Keratinocyte (primary cell): ENCODE measurements around the gene ENO2.
A peak's percentile ranks its signal among the peaks of the same experiment; 100 is the strongest.

ENCODE experiments used
- EZH2 ChIP-seq: IDR thresholded peaks from one replicate; pipeline ENCODE4 v1.6.1; 2012; ENCODE audit warnings: inconsistent platforms, mild to moderate bottlenecking, low read length, moderate library complexity
- TF ChIP-seq, protein P1 (sequence below), 3 experiments: IDR thresholded peaks in 1 of 3; conservative IDR thresholded peaks in 1 of 3; optimal IDR thresholded peaks in 1 of 3; 2 replicates in 2 of 3; 3 replicates in 1 of 3; pipeline versions ENCODE3 to v1.5.1; 2011; ENCODE audit warnings: low read length in 3 of 3, mild to moderate bottlenecking in 3 of 3, moderate library complexity in 2 of 3, control low read depth in 1 of 3, inconsistent platforms in 1 of 3; ENCODE audit not compliant: insufficient read depth in 2 of 3; ENCODE audit errors: extremely low read depth in 1 of 3

GRCh38 chr12:6961695-6962284 is 47.4 kb downstream of the ENO2 start:
- TF ChIP-seq, protein P1, sequence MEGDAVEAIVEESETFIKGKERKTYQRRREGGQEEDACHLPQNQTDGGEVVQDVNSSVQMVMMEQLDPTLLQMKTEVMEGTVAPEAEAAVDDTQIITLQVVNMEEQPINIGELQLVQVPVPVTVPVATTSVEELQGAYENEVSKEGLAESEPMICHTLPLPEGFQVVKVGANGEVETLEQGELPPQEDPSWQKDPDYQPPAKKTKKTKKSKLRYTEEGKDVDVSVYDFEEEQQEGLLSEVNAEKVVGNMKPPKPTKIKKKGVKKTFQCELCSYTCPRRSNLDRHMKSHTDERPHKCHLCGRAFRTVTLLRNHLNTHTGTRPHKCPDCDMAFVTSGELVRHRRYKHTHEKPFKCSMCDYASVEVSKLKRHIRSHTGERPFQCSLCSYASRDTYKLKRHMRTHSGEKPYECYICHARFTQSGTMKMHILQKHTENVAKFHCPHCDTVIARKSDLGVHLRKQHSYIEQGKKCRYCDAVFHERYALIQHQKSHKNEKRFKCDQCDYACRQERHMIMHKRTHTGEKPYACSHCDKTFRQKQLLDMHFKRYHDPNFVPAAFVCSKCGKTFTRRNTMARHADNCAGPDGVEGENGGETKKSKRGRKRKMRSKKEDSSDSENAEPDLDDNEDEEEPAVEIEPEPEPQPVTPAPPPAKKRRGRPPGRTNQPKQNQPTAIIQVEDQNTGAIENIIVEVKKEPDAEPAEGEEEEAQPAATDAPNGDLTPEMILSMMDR (optimal IDR thresholded peaks at IDR 0.05 in 1 of 3, IDR thresholded peaks at IDR 0.05 in 1 of 3, conservative IDR thresholded peaks at IDR 0.05 in 1 of 3; ENCODE audit: extremely low read depth in 1 of 3, insufficient read depth in 2 of 3, low read length in 3 of 3) = peak in 2 of 3 experiments; percentile 41 to 74
- no peak for TF ChIP-seq EZH2
